DND-41 (cell line): ENCODE measurements around the gene KCND3.

Source experiments
- ATAC-seq: fragments of 200-7000 bp; cut with Tn5 transposase; 3 replicates; pipeline ENCODE4 v1.9.1; 2021; ENCODE audit warnings: low read depth; ENCODE audit not compliant: insufficient read depth
- DNase-seq: peaks from one replicate; pipeline ENCODE4 v3.0.0-alpha.2; 2020
- H2AFZ ChIP-seq: 2 replicates; pipeline ENCODE4 v1.6.0; 2012; ENCODE audit warnings: low read depth, low read length
- H3K27ac ChIP-seq: 2 replicates; pipeline ENCODE4 v1.5.1; 2012; ENCODE audit warnings: low read length, inconsistent platforms
- H3K27me3 ChIP-seq: fragments of 200-600 bp; sonication (generic); 2 replicates; pipeline ENCODE4 v1.6.0; 2012; ENCODE audit warnings: low read length, mild to moderate bottlenecking, inconsistent platforms; ENCODE audit not compliant: insufficient read depth, poor library complexity
- H3K36me3 ChIP-seq: 2 replicates; pipeline ENCODE4 v1.5.1; 2012; ENCODE audit warnings: low read length, inconsistent platforms; ENCODE audit not compliant: insufficient read depth
- H3K4me1 ChIP-seq: 2 replicates; pipeline ENCODE4 v1.5.1; 2012; ENCODE audit warnings: mild to moderate bottlenecking, low read length; ENCODE audit not compliant: insufficient read depth
- H3K4me2 ChIP-seq: 2 replicates; pipeline ENCODE4 v1.6.0; 2012; ENCODE audit warnings: mild to moderate bottlenecking, moderate library complexity, low read length, inconsistent platforms; ENCODE audit not compliant: insufficient read depth
- H3K4me3 ChIP-seq, 2 experiments: fragments of 200-600 bp in 1 of 2; shearing (Covaris generic) in 1 of 2; 2 replicates each; pipeline ENCODE4 v1.5.1; 2012 to 2016; ENCODE audit warnings: inconsistent platforms in 2 of 2, low read length in 2 of 2, mild to moderate bottlenecking in 2 of 2, low read depth in 1 of 2, moderate library complexity in 1 of 2
- H3K79me2 ChIP-seq: 2 replicates; pipeline ENCODE4 v1.6.0; 2012; ENCODE audit warnings: low read length, inconsistent platforms; ENCODE audit not compliant: insufficient read depth
- H3K9ac ChIP-seq: 2 replicates; pipeline ENCODE4 v1.6.0; 2012; ENCODE audit warnings: low read depth, mild to moderate bottlenecking, inconsistent platforms, low read length, moderate library complexity
- H3K9me3 ChIP-seq: 2 replicates; pipeline ENCODE4 v1.5.1; 2012; ENCODE audit warnings: low read length, moderate library complexity, mild to moderate bottlenecking, inconsistent platforms; ENCODE audit not compliant: insufficient read depth, severe bottlenecking
- H4K20me1 ChIP-seq: 2 replicates; pipeline ENCODE4 v1.6.0; 2012; ENCODE audit warnings: low read length; ENCODE audit not compliant: insufficient read depth
- CTCF ChIP-seq: IDR thresholded peaks from 2 replicates; pipeline ENCODE4 v1.5.1; 2012; ENCODE audit warnings: borderline replicate concordance, low read length, moderate library complexity, mild to moderate bottlenecking; ENCODE audit not compliant: poor library complexity, severe bottlenecking; ENCODE audit errors: extremely low read depth
- EZH2 ChIP-seq: IDR thresholded peaks from 3 replicates; pipeline ENCODE4 v1.6.1; 2012; ENCODE audit warnings: borderline replicate concordance, low read depth, mild to moderate bottlenecking, moderate library complexity, low read length, inconsistent platforms; ENCODE audit not compliant: severe bottlenecking

KCND3 gene

GRCh38 chr1:111778066-111778465 is 211.4 kb downstream of the KCND3 start:
- no peaks in the 10 kb centered on the region for H3K9me3 ChIP-seq
- no peak for ATAC-seq
- no peak overlapping the region for H3K9ac ChIP-seq
- H4K20me1 ChIP-seq = no peaks in the 10 kb centered on the region; the same call in 1 of the 2 replicates
- H3K27ac ChIP-seq = no peak overlapping the region
- H3K4me3 ChIP-seq = no peak overlapping the region
- H3K36me3 ChIP-seq = no peaks in the 10 kb centered on the region
- no peak overlapping the region for H3K4me2 ChIP-seq
- no peak for DNase-seq
- H3K27me3 ChIP-seq = peaks cover 6% of the 10 kb centered on the region
- H2AFZ ChIP-seq = no peak overlapping the region
- TF ChIP-seq CTCF = no peak
- TF ChIP-seq EZH2 = no peak
- no peaks in the 10 kb centered on the region for H3K79me2 ChIP-seq
- H3K4me1 ChIP-seq = no peaks in the 10 kb centered on the region

GRCh38 chr1:111777301-111777700 is 212.2 kb downstream of the KCND3 start:
- H3K9ac ChIP-seq = no peak overlapping the region
- no peak overlapping the region for H3K27ac ChIP-seq
- H3K4me1 ChIP-seq = no peaks in the 10 kb centered on the region
- TF ChIP-seq EZH2 (no peak), CTCF (no peak)
- DNase-seq (no peak), ATAC-seq (no peak)
- H3K4me2 ChIP-seq = no peak overlapping the region
- no peaks in the 10 kb centered on the region; the same call in 1 of the 2 replicates for H4K20me1 ChIP-seq
- no peaks in the 10 kb centered on the region for H3K36me3 ChIP-seq
- H3K27me3 ChIP-seq = peaks cover 5% of the 10 kb centered on the region
- H2AFZ ChIP-seq = no peak overlapping the region
- no peaks in the 10 kb centered on the region for H3K79me2 ChIP-seq
- no peaks in the 10 kb centered on the region for H3K9me3 ChIP-seq
- H3K4me3 ChIP-seq = no peak overlapping the region

GRCh38 chr1:111776861-111777260 is 212.6 kb downstream of the KCND3 start:
- Histone ChIP-seq H2AFZ (no peak overlapping the region), H3K4me2 (no peak overlapping the region), H3K9ac (no peak overlapping the region), H3K79me2 (no peaks in the 10 kb centered on the region), H3K27me3 (peaks cover under 1% of the 10 kb centered on the region), H3K36me3 (no peaks in the 10 kb centered on the region), H3K4me3 (no peak overlapping the region), H3K27ac (no peak overlapping the region), H3K9me3 (no peaks in the 10 kb centered on the region), H3K4me1 (no peaks in the 10 kb centered on the region), H4K20me1 (no peaks in the 10 kb centered on the region; the same call in 1 of the 2 replicates)
- TF ChIP-seq EZH2 = no peak
- TF ChIP-seq CTCF = no peak
- no peak for DNase-seq
- ATAC-seq = no peak

GRCh38 chr1:111776391-111776790 is 213.1 kb downstream of the KCND3 start:
- Histone ChIP-seq H4K20me1 (no peaks in the 10 kb centered on the region; the same call in 1 of the 2 replicates), H2AFZ (no peak overlapping the region), H3K36me3 (no peaks in the 10 kb centered on the region), H3K27me3 (no peaks in the 10 kb centered on the region), H3K4me1 (no peaks in the 10 kb centered on the region), H3K9me3 (no peaks in the 10 kb centered on the region), H3K27ac (no peak overlapping the region), H3K79me2 (no peaks in the 10 kb centered on the region), H3K4me3 (no peak overlapping the region), H3K4me2 (no peak overlapping the region), H3K9ac (no peak overlapping the region)
- DNase-seq (no peak), ATAC-seq (no peak)
- no peak for TF ChIP-seq CTCF
- TF ChIP-seq EZH2 = no peak
